Colonic mucosa (tissue), 4 donors: ENCODE results near the gene SAP30BP. TPM values are rescaled to one million over a fixed set of nuclear protein-coding genes. Genes with fewer than 3 reads are reported as not detected.

ENCODE experiments used
- DNase-seq: peaks from one replicate; pipeline ENCODE4 v3.0.0-alpha.2; 2020
- H3K27ac ChIP-seq: fragments of 200-600 bp; one replicate; pipeline ENCODE4 v1.8.0; 2021
- H3K27me3 ChIP-seq: fragments of 200-600 bp; one replicate; pipeline ENCODE4 v1.8.0; 2021
- H3K36me3 ChIP-seq: fragments of 200-600 bp; one replicate; pipeline ENCODE4 v1.8.0; 2021
- H3K4me1 ChIP-seq: fragments of 200-600 bp; one replicate; pipeline ENCODE4 v1.8.0; 2021; ENCODE audit warnings: mild to moderate bottlenecking
- H3K4me3 ChIP-seq: fragments of 200-600 bp; one replicate; pipeline ENCODE4 v1.8.0; 2021
- H3K9ac ChIP-seq, 2 donors: one replicate each; pipeline ENCODE4 v1.7.0; 2013; ENCODE audit warnings: control low read depth in 2 of 2, low read depth in 2 of 2, low read length in 2 of 2
- H3K9me3 ChIP-seq: fragments of 200-600 bp; one replicate; pipeline ENCODE4 v1.8.0; 2021
- CTCF ChIP-seq: fragments of 200-600 bp; IDR thresholded peaks from one replicate; pipeline ENCODE4 v1.8.0; 2022; ENCODE audit warnings: antibody characterized with exemption, mild to moderate bottlenecking
- intact Hi-C: fragments of 100-400 bp; cut with DNase I; formaldehyde crosslinking; loops from one replicate; pipeline ENCODE4 v1.14.1; 2022
- total RNA-seq, 2 donors: library from RNA; stranded (reverse); fragmentation: NEBNext Ultra II Directional in 1 of 2; extraction: Animal tissue kit (Norgen Biotek cat#: 25700) in 1 of 2; gene quantifications; one replicate each; pipeline ENCODE4 v1.2.1, GENCODE V29; 2021
- donor health status: healthy.
- donor health status: DM: no; HTN: no; CAD: no.
- donor health status: DM: no; HTN: no; CAD: no.

The SAP30BP gene
- total RNA-seq, 2 donors from 2014 or later: 68.0 to 68.1 TPM

DNA sequence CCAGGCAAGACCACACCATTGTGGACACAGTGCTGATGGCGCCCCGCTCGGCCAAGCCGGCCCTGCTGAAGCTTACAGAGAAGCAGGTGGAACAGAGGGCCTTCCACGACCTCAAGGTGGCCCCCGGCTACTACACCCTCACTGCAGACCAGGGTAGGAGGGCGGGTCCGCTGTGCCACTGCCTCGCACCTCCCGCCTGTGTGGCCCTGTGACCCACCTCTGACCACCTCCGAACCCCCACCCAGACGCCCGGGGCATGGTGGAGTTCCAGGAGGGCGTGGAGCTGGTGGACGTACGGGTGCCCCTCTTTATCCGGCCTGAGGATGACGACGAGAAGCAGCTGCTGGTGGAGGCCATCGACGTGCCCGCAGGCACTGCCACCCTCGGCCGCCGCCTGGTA, 75.2 kb downstream of the SAP30BP start:
- DNase-seq: no peak
- H3K36me3 ChIP-seq: no peaks in the 10 kb centered on the region

GRCh38 chr17:75743625-75744206, 76.6 kb downstream of the SAP30BP start:
- Histone ChIP-seq H3K4me1 (no peaks in the 10 kb centered on the region), H3K9me3 (no peaks in the 10 kb centered on the region), H3K27me3 (no peaks in the 10 kb centered on the region), H3K27ac (no peak overlapping the region), H3K4me3 (no peak overlapping the region), H3K9ac (no peak overlapping the region), H3K36me3 (no peaks in the 10 kb centered on the region)
- no peak for TF ChIP-seq CTCF
- intact Hi-C loops: no loop called here
- no peak for DNase-seq

More for the DNA sequence above, 75.2 kb downstream of the SAP30BP start:
- intact Hi-C loops: no loop called here
- Histone ChIP-seq H3K27ac (no peak overlapping the region), H3K27me3 (no peaks in the 10 kb centered on the region), H3K4me1 (no peaks in the 10 kb centered on the region), H3K9ac (no peak overlapping the region), H3K9me3 (no peaks in the 10 kb centered on the region), H3K4me3 (no peak overlapping the region)
- no peak for TF ChIP-seq CTCF

- H3K36me3 ChIP-seq: peaks cover 16% of the 10 kb centered on the region
- no peak for TF ChIP-seq CTCF
- no peak overlapping the region for H3K27ac ChIP-seq
- intact Hi-C loops: loop anchor here (2.0 to 5.0 kb wide), 2 partner anchors 72 to 116 kb away; partner anchors contain the start of gene SMIM5
- no peak overlapping the region for H3K4me3 ChIP-seq
- no peaks in the 10 kb centered on the region for H3K9me3 ChIP-seq
- H3K9ac ChIP-seq: no peak overlapping the region
- no peaks in the 10 kb centered on the region for H3K27me3 ChIP-seq
- no peak for DNase-seq
- no peaks in the 10 kb centered on the region for H3K4me1 ChIP-seq
Observed at GRCh38 chr17:75748706-75749105, 81.6 kb downstream of the SAP30BP start.

DNA sequence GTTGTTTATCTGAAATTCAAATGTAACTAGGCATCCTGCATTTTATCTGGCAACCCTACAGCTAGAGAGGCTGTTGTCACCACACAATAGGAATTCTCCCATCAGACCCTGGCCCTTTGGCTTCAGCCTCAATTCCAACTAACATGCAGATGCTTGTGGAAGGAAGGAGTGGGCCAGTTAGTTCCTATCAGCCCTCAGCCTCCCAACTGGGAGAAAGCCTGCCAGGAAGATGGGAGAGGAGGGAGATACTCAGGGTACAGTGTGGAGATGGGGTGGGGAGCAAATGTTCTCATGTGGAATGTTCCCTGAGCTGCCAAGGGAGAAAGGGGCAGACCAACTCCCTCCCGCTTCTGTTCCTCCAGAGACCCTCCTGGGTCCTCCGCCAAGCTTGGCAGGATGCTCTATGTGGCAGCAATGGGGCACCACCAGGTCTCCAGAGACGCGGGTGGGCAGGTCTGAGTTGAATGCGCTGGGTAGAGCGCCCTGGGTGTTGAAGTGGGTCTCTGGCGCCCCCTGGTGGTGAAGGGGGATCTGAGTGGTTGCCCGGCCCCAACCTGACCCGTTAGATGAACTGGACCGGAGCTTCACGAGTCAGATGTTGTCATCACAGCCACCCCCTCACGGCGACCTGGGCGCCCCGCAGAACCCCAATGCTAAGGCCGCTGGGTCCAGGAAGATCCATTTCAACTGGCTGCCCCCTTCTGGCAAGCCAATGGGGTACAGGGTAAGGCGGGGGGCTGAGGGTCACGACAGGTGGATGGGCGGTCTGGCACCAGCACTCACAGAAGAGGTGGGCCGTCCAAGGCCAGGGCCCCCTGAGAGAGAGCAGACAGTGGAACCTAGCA, 82.6 kb downstream of the SAP30BP start:
- H3K27ac ChIP-seq: no peak overlapping the region
- intact Hi-C loops: loop anchor here (2.0 to 5.0 kb wide), 2 partner anchors 73 to 117 kb away; partner anchors contain the start of gene SMIM5
- peaks cover 20% of the 10 kb centered on the region for H3K36me3 ChIP-seq
- H3K4me1 ChIP-seq: no peaks in the 10 kb centered on the region
- H3K9ac ChIP-seq: no peak overlapping the region
- no peaks in the 10 kb centered on the region for H3K9me3 ChIP-seq
- TF ChIP-seq CTCF: peak; percentile 92
- peak; percentile 87 for DNase-seq
- H3K27me3 ChIP-seq: no peaks in the 10 kb centered on the region
- H3K4me3 ChIP-seq: no peak overlapping the region

DNA sequence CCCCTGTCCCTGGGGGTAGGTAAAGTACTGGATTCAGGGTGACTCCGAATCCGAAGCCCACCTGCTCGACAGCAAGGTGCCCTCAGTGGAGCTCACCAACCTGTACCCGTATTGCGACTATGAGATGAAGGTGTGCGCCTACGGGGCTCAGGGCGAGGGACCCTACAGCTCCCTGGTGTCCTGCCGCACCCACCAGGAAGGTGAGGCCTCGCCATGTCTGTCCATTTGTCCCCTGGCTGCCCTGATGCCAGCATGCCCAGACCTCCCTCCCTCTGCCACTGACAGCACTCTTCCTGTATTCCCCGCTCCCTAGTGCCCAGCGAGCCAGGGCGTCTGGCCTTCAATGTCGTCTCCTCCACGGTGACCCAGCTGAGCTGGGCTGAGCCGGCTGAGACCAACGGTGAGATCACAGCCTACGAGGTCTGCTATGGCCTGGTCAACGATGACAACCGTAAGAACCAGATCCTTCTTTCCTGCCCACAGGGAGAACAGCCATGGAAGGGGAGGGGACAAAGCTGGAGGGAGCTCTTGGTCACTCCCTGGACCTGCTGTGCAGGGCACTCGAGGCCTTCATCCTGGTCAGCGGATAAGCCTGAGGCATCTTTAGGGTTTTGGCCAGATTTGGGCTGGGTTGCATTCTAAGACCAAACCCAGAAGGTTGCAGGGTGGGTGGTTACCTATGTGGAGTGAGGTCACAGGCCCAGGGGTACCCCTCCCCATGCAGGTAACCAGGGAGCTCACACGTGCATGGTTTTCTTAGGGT, 83.7 kb downstream of the SAP30BP start:
- intact Hi-C loops: no loop called here
- Histone ChIP-seq H3K36me3 (peaks cover 26% of the 10 kb centered on the region), H3K27ac (no peak overlapping the region), H3K4me3 (no peak overlapping the region), H3K9ac (no peak overlapping the region), H3K27me3 (no peaks in the 10 kb centered on the region), H3K4me1 (no peaks in the 10 kb centered on the region), H3K9me3 (no peaks in the 10 kb centered on the region)
- no peak for TF ChIP-seq CTCF
- DNase-seq: no peak
